Skeletal muscle satellite cell (primary cell): ENCODE results near the gene XIST. TPM values are rescaled to one million over a fixed set of nuclear protein-coding genes. Genes with fewer than 3 reads are reported as not detected.

Source experiments
- small RNA-seq: library from RNA; depleted of rRNA; stranded (forward); fragments of <200 nt; gene quantifications from one replicate; pipeline ENCODE3, GENCODE V24; 2012

Gene XIST

Small RNA genes within 50 kb of the gene (small RNA-seq; reads per million reads assigned to genes)
- not detected for gene RF01880
